Keratinocyte (primary cell): ENCODE data around the gene PCDHGA4. TPM values are rescaled to one million over a fixed set of nuclear protein-coding genes. Genes with fewer than 3 reads are reported as not detected.

Experiments used
- DNase-seq: peaks from one replicate; pipeline ENCODE4 v3.0.0-alpha.2; 2011; ENCODE audit warnings: low read depth, missing footprints, low spot score
- FAIRE-seq: peaks from 2 replicates; lab custom pipeline; 2011; peaks lifted over from hg19 to GRCh38; lab: Jason Lieb, UNC
- H2AFZ ChIP-seq: 2 replicates; pipeline ENCODE4 v1.6.0; 2012; ENCODE audit warnings: low read length, control low read depth, inconsistent platforms; ENCODE audit not compliant: control insufficient read depth
- H3K27ac ChIP-seq: 2 replicates; pipeline ENCODE4 v1.5.1; 2011; ENCODE audit warnings: low read length; ENCODE audit not compliant: control insufficient read depth, insufficient read depth
- H3K27me3 ChIP-seq: 3 replicates; pipeline ENCODE4 v1.6.0; 2011; ENCODE audit warnings: low read length; ENCODE audit not compliant: control insufficient read depth, insufficient read depth; ENCODE audit errors: extremely low read depth
- H3K36me3 ChIP-seq, 2 experiments: 2 replicates in 1 of 2; 3 replicates in 1 of 2; pipeline ENCODE4 v1.5.1; 2011; ENCODE audit warnings: low read length in 2 of 2, mild to moderate bottlenecking in 1 of 2; ENCODE audit not compliant: control insufficient read depth in 2 of 2, insufficient read depth in 2 of 2; ENCODE audit errors: extremely low read depth in 1 of 2
- H3K4me1 ChIP-seq: 3 replicates; pipeline ENCODE4 v1.5.1; 2011; ENCODE audit warnings: low read length; ENCODE audit not compliant: control insufficient read depth, insufficient read depth; ENCODE audit errors: extremely low read depth
- H3K4me2 ChIP-seq: 3 replicates; pipeline ENCODE4 v1.6.0; 2011; ENCODE audit warnings: low read depth, low read length; ENCODE audit not compliant: control insufficient read depth, insufficient read depth; ENCODE audit errors: extremely low read depth
- H3K4me3 ChIP-seq, 3 experiments: fragments of 200-600 bp in 1 of 3; sonication (generic) in 1 of 3; 2 replicates in 2 of 3; 3 replicates in 1 of 3; pipeline ENCODE4 v1.5.1; 2011 to 2016; ENCODE audit warnings: low read length in 3 of 3, mild to moderate bottlenecking in 3 of 3, control low read depth in 2 of 3, inconsistent platforms in 1 of 3, low read depth in 1 of 3, mixed read lengths in 1 of 3, mixed run types in 1 of 3, moderate library complexity in 1 of 3; ENCODE audit not compliant: control insufficient read depth in 2 of 3, insufficient read depth in 2 of 3; ENCODE audit errors: extremely low read depth in 1 of 3
- H3K79me2 ChIP-seq: 2 replicates; pipeline ENCODE4 v1.6.0; 2012; ENCODE audit warnings: low read length; ENCODE audit not compliant: control insufficient read depth, insufficient read depth
- H3K9ac ChIP-seq: 3 replicates; pipeline ENCODE4 v1.6.0; 2011; ENCODE audit warnings: low read length; ENCODE audit not compliant: control insufficient read depth, insufficient read depth; ENCODE audit errors: extremely low read depth
- H3K9me1 ChIP-seq: 3 replicates; pipeline ENCODE4 v1.6.0; 2011; ENCODE audit warnings: low read length; ENCODE audit not compliant: control insufficient read depth, insufficient read depth; ENCODE audit errors: extremely low read depth
- H3K9me3 ChIP-seq: 2 replicates; pipeline ENCODE4 v1.5.1; 2012; ENCODE audit warnings: low read depth, low read length; ENCODE audit not compliant: control insufficient read depth
- H4K20me1 ChIP-seq: 3 replicates; pipeline ENCODE4 v1.6.0; 2011; ENCODE audit warnings: low read length; ENCODE audit not compliant: control insufficient read depth, insufficient read depth; ENCODE audit errors: extremely low read depth
- CTCF ChIP-seq, 3 experiments: IDR thresholded peaks in 1 of 3; conservative IDR thresholded peaks in 1 of 3; optimal IDR thresholded peaks in 1 of 3; 2 replicates in 2 of 3; 3 replicates in 1 of 3; pipeline versions ENCODE3 to v1.5.1; 2011; ENCODE audit warnings: low read length in 3 of 3, mild to moderate bottlenecking in 3 of 3, moderate library complexity in 2 of 3, control low read depth in 1 of 3, inconsistent platforms in 1 of 3; ENCODE audit not compliant: insufficient read depth in 2 of 3; ENCODE audit errors: extremely low read depth in 1 of 3
- EZH2 ChIP-seq: IDR thresholded peaks from one replicate; pipeline ENCODE4 v1.6.1; 2012; ENCODE audit warnings: inconsistent platforms, mild to moderate bottlenecking, low read length, moderate library complexity
- dilution Hi-C: fragments of 300-500 bp; cut with MboI; formaldehyde crosslinking; loops from one replicate; pipeline ENCODE4 v1.7.0; 2020; ENCODE audit warnings: low sequenced_read_pairs; ENCODE audit not compliant: extremely low pct_ligation_motif_present
- polyA plus RNA-seq, 5 experiments: library from polyadenylated mRNA; depleted of rRNA in 3 of 5; stranded (reverse) in 3 of 5; stranded (forward) in 1 of 5; unstranded in 1 of 5; fragments of >200 nt; gene quantifications; 1 replicate in 1 of 5; 2 replicates in 3 of 5; 3 replicates in 1 of 5; pipeline versions ENCODE4 v1.2.1 to v1.2.3, GENCODE V29; 2011 to 2012; ENCODE audit warnings: missing spikeins in 2 of 5, low read depth in 1 of 5, low replicate concordance in 1 of 5

Gene PCDHGA4
- polyA plus RNA-seq, 1 donor (not counting 4 experiments of a cell fraction or from before 2014, with no cell fraction given) = 0.05 TPM

DNA sequence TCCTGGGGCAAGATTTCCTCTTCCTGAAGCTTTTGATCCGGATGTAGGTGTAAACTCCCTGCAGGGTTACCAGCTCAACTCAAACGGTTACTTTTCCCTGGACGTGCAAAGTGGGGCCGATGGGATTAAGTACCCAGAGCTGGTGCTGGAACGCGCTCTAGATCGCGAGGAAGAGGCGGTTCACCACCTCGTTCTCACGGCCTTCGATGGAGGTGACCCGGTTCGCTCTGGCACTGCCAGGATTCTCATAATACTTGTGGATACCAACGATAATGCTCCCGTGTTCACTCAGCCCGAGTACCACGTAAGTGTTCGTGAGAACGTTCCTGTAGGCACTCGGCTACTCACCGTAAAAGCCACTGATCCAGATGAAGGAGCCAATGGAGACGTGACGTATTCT is 820 bp downstream of the PCDHGA4 start:
- FAIRE-seq (no peak), DNase-seq (no peak)
- Histone ChIP-seq H3K4me3 (no peak overlapping the region), H3K36me3 (no peaks in the 10 kb centered on the region), H3K9me3 (peaks cover 11% of the 10 kb centered on the region), H3K4me2 (no peak overlapping the region), H3K4me1 (no peaks in the 10 kb centered on the region), H4K20me1 (no peaks in the 10 kb centered on the region), H3K79me2 (no peaks in the 10 kb centered on the region), H3K27ac (no peak overlapping the region), H3K27me3 (peaks cover 12% of the 10 kb centered on the region), H3K9me1 (no peaks in the 10 kb centered on the region), H2AFZ (no peak overlapping the region), H3K9ac (no peak overlapping the region)
- dilution Hi-C loops = no loop called here
- TF ChIP-seq EZH2 (no peak), CTCF (optimal IDR thresholded peaks at IDR 0.05 in 1 of 3, IDR thresholded peaks at IDR 0.05 in 1 of 3, conservative IDR thresholded peaks at IDR 0.05 in 1 of 3; ENCODE audit: extremely low read depth in 1 of 3, insufficient read depth in 2 of 3, low read length in 3 of 3) (no peak)

DNA sequence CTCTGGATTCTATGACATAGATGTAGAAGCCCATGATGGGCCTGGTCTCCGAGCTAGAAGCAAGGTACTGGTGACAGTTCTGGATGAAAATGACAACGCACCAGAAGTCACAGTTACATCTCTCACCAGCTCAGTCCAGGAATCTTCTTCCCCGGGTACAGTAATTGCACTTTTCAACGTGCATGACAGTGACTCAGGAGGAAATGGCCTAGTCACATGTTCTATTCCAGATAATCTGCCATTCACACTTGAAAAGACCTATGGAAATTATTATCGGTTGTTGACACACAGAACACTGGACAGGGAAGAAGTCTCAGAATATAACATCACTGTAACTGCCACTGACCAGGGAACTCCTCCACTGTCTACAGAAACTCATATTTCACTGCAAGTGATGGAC is 1.3 kb downstream of the PCDHGA4 start:
- no peak for DNase-seq
- no peaks in the 10 kb centered on the region for H3K9me1 ChIP-seq
- peaks cover 17% of the 10 kb centered on the region for H3K27me3 ChIP-seq
- dilution Hi-C loops = no loop called here
- H3K4me1 ChIP-seq = no peaks in the 10 kb centered on the region
- no peaks in the 10 kb centered on the region for H3K36me3 ChIP-seq
- no peak for TF ChIP-seq CTCF (optimal IDR thresholded peaks at IDR 0.05 in 1 of 3, IDR thresholded peaks at IDR 0.05 in 1 of 3, conservative IDR thresholded peaks at IDR 0.05 in 1 of 3; ENCODE audit: extremely low read depth in 1 of 3, insufficient read depth in 2 of 3, low read length in 3 of 3)
- no peak for FAIRE-seq
- H3K9me3 ChIP-seq = peaks cover 14% of the 10 kb centered on the region
- H3K9ac ChIP-seq = no peak overlapping the region
- H2AFZ ChIP-seq = no peak overlapping the region
- no peaks in the 10 kb centered on the region for H3K79me2 ChIP-seq
- no peak overlapping the region for H3K4me3 ChIP-seq
- H3K27ac ChIP-seq = no peak overlapping the region
- H4K20me1 ChIP-seq = no peaks in the 10 kb centered on the region
- no peak overlapping the region for H3K4me2 ChIP-seq
